Measurements from ENCODE around the gene SLC12A7.

DNA sequence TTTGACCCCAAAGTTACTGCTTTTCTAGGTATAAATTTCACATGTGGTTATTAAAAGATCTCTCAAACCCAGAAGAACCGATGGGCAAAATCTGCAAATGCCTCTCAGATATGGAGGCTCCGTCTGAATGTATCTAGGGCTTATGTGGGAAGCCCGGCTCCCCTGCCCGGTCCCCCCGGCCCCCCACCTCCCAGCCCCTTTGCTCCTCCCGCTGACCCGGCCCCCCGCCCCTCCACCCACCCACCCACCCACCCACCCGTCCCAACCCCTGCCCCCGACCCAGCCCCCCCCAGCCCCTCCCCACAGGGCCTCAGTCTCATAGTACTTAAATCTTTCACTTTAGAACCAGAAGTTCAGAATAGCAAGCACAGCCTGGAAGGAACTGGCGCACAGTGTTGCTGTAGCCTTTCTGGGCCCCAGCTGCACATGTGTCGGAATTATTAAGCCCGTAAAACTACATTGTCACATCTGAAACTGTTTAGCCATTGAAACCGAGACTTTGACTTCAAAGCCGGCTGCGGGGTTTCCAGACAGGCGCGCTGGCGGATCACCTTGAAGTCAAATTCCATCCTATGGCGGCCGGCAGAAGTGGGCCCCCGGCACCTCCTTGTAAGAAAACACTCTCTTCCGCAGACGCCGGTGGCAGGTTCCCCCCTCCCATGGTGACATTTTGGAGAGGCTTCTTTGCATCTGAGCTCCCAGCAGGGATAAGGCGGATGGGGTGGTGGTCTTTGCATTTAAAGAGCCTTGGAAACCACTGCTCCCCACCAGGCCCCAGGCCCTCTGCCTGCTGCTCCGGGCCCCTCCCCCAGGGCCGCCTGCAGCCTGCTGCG, 90.5 kb downstream of the SLC12A7 start:
- TF ChIP-seq CTCF (IDR thresholded peaks at IDR 0.05 in 8 of 11, conservative IDR thresholded peaks at IDR 0.05 in 3 of 11) (no peak), POLR2A (IDR thresholded peaks at IDR 0.05) (no peak), POLR2AphosphoS5 (IDR thresholded peaks at IDR 0.05) (no peak)

Data from spleen (tissue), 7 donors.